Amniotic epithelial cell (primary cell): ENCODE results near the gene ARHGAP12.

Experiments used
- DNase-seq: peaks from one replicate; pipeline ENCODE4 v3.0.0-alpha.2; 2010; ENCODE audit warnings: low read depth

ARHGAP12 gene

DNA sequence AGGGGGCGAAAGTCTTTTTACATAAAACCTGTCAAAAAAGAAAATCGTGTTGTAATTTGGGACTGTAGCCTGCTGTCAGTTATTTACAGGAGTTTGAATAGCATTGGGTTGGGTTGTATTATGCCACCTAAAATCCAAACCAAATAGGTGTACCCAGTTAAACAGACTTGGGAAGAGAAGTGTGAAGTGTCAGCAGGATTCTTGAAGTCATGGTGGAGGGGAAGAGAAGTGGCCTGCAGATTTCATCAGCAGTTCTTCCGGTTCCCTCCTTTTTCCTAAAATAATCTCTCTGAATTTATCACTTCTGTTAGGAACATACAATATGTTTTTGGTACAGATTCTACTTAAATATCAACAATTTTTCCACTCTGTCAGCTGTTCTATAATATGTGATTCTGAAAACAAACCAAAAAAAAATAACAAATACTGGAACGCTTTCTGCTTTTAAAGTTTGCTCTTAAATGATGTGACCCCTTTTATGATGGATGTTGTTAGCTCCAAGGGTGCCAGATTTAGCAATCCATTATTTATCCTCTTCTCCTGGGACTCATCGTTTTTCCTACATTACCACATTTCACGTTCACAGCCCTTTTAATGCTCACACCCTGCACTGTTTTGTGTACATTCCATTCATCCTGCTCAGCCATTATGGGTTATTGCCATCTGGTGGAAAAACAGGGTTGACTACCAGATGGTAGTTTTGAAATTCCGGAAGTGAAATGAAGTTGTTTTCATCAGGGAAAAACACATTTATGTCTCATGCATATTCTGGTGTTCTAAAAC lies 18.7 kb upstream of the ARHGAP12 start:
- peak; percentile 95 for DNase-seq

DNA sequence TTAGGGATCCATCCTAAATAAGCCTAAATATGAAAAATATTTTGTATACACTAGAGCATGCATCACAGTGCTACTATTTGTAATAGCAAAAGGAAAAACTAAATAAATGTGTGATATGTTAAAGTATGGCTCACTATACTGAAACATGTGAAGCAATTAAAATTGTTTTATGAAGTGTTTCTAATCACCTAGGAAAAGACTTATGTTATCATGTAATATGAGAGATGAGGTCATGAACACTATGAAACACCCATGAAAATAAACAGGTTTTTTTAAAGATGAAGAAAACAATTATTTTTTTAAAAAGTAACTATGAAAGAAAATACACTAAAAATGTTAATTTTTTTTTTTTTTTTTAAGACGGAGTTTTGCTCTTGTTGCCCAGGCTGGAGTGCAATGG lies 16.8 kb upstream of the ARHGAP12 start:
- no peak for DNase-seq

DNA sequence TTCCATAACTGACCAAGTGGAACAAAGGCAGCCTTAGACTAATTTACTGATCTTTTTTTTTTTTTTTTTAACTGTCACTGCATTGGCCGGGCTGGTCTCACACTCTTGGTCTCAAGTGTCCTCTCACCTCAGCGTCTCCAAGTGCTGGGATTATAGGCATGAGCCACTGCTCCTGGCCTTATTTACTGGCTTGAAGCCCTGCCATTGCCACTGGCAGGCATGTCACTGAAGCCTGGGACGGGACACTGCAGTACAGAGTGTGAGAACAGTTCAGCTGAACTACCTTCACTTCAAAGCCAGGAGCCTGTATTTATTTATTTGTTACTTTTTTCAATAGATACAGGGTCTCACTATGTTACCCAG lies 15.4 kb upstream of the ARHGAP12 start:
- no peak for DNase-seq

DNA sequence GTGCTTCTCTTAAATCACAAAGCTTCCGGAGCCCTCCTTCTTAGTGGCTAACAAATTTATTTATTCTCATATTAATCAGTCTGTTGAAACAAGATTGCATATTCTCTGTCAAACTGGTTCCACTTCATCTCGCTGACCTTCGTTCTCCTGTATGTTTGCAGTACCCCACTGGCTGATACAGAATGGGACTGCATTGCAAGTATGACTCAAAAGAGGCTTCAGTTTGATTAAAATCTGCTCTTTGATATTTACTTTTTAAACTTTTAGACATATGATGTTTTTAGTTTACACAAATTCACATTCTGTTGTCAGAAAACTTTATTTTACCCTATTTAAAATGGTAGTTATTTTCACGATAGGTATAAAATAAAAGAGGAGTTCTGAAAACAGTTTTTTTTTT lies 14.3 kb upstream of the ARHGAP12 start:
- DNase-seq = no peak

DNA sequence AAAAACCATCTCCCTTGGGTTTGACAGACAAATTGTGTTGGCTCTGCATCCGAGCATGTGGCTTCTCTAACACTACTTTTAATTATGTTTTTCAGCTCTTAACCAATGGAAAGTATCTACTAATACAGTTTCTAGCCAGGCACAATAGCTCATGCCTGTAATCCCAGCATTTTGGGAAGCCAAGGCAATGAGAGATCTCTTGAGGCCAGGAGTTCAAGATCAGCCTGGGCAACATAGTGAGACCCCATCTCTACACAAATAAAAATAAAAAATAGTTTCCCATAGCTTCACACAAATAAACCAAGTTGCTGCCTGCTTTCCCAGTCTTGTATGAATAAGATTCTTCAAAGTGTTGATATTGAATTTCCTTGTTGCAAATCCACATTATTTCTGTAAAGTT lies 13.8 kb upstream of the ARHGAP12 start:
- no peak for DNase-seq

DNA sequence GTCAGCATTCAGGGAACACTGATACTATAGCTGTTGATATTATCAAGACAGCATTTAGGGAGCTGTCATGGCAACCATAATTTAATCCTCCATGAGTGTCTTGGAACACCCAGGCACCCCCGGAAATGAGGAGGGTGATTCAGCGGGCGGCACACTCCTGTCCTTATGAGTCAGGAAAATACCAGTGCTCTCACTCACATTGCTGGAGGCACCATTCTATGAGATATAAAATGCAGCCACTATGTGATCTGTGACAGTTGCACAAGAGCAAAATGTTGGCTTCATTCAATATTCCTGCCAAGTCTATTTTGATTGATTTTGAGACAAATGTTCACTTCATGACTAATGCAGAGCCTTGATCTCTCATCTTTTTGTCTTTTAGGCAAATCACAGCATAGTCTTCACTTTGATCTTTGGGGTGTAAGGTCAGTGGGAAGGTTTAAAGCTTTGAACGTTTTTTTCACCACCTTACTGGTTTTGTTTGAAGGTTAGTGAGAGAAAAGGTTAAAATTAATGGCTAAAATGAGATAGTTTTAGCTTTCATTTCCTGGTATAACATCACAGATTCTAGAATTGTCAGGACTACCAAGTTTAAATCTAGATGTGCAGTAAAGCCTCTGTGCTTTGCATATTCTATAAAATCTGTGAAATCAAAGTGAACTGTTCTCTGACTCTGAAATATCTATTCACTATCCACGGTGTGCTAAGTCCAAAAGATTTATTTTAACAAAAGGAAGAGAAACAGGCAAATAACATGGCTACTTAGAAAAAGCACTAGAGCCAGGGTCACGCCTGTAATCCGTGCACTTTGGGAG lies 12.4 kb upstream of the ARHGAP12 start:
- DNase-seq = peak; percentile 96

DNA sequence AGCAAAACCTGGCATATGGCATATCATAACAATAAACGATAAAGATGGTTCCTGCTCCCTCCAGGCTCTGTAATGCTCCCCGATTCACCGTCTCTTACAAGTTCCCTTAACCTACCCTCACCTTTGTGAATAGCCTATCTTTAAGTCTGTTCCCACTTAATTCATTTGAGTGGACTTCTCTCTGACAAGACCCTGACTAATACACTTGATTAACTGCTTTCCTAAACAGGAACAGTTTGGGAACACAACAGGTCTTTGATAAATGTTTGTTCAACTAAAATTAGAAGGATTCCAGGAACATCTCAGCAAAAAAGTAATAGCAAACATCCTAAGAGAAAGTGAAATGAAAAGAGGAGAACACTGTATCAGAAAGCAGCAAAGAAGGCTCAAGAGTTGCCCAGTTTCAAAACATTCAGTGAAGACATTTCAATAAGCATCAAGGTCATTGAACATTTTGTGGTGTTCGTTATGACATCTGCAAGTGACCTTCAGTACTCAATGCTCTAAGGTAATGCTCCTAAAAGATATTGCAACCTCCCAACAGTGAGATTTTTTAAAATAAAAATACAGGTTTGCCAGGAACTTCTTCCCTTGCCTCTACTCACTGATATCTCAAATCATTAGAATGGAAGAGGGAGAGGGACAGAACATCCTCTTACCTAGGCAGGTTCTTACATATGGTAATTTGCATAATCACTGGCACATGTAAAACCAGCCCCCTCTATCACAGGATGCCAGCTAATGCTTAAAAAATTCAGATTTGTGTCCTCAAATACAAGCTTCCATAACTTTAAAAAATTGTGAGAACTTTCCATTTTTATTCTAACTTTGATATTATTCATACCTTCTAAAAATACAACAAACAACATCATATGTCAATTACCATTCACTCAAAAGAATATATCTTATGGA lies 11.4 kb upstream of the ARHGAP12 start:
- peak; percentile 43 for DNase-seq

DNA sequence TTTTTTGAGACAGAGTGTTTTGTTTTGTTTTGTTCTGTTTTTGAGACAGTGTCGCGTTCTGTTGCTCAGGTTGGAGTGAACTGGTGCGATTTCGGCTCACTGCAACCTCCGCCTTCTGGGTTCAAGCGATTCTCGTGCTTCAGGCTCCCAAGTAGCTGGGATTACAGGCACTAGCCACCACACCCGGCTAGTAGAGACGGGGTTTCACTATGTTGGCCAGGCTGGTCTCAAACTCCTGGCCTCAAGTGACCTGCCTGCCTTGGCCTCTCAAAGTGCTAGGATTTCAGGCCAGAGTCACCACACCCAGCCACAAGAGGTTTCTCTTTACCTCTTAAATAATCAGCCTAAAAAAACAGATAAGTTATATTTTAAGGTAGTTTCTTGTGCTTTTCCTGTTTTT lies 8.7 kb upstream of the ARHGAP12 start:
- DNase-seq = no peak

DNA sequence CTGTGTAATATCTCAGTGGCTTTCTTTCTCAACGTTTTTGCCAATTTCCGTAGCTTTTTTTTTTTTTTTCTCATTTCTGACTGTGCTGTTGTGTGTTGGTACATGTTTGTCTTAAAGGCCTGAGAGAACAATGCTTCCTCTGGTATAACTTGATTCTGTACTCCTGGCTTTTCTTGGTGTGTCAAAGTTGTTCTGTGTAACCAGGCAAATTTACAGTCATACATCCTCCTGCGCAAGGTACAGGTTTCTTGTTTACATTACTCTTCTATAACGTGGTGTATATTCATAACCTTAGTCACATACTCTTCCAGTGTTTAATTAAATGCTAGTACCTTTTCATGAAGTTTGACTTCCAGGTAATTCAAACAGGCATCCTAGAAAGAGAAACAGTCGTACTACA lies 8.3 kb upstream of the ARHGAP12 start:
- DNase-seq = peak; percentile 39

DNA sequence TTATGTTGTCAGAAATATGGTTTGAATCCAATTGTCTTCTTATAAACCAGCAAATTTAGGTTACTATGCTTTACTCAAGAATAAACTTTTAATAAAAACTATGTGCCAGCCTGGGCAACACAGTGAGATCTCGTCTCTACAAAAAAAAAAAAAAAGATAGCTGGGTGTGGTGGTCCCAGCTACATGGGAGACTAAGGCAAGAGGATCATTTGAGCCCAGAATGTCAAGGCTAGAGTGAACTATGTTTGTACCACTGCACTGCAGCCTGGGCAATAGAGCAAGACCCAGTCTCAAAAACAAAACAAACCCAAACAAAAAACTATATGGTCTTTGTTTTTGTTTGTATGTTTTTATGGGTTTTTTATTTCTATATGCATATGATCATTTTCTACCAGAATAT lies 7.5 kb upstream of the ARHGAP12 start:
- no peak for DNase-seq

DNA sequence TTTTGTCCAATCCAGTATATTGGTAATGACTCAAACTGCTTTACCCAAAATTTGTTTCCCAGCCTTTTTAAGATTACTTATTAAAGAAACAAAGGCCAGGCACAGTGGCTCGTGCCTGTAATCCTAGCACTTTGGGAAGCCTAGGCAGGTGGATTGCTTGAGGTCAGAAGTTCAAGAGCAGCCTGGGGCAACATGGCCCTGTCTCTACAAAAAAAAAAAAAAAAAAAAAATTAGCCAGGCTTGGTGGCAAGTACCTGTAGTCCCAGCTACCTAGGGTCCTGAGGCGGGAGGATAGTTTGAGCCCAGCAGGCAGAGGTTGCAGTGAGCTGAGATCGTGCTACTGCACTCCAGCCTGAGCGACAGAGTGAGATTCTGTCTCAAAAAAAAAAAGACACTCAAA lies 7.0 kb upstream of the ARHGAP12 start:
- no peak for DNase-seq

DNA sequence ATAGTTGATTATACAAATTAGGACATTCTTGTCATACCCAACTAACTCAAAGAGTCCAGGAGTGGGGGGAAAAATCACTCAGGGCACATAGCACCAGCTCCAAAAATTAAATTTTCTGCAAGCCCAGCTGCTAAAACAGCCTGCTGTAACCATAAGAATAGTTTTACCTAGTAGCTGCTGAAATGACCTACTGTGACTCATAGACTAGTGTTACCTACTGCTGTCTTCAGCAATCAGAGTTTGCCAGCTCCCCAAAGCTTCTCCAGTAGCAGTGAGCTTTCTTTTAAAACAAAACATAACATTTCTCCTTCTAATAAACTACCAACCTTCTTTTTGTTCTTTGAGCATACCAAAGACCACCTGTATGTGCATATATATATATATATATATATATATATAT lies 4.2 kb upstream of the ARHGAP12 start:
- no peak for DNase-seq

DNA sequence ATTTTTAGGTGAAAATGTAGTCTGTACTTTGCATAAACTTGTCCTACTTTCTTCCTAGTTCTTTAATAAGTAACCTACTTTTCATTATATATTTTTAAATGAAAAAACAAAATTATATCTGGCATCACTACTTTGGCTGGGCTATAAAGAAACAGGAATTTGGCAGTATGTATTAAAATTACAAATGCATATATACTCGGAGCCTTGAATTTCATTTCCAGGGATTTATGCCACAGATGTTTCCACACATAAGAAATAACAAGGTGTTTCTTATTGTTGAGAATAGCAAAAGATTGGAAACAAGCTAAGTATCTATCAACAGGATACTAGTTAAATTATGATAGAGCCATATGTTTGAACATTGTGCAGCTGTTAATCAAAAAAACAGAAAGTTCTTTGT lies 2.2 kb upstream of the ARHGAP12 start:
- no peak for DNase-seq

DNA sequence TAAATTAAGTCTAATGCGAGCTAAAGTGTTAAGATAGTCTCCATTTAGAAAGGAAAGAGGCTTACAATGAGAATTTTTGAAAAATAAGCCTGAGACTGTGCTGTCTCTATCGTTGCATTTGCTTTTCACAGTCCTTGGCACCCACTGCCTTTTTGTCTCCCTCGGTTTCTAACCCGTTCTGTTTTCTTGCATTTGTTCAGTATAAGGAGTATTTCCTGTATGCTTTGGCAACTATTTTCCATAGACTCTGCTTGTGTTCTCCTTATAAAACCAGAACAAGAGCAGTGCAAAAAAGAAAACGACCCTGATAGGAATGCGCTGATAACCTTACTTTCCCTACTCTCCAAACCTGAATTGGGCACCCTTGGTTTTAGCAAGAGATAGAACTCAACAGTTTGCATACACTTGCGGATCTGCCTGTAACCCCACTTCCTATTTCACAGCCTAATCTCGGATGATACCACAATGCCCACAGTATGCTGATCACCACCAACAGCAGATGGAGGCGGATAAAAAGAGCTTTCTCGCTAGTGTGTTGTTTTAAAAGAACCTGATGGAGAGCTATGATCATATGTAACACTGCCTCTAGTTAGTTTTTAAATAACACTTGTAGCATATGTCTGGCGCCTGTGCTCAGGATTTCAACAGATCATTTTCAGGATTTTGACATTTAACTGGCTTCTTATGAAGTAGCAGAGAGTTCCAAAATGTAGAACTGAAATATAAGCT lies 1.6 kb upstream of the ARHGAP12 start:
- peak; percentile 43 for DNase-seq

DNA sequence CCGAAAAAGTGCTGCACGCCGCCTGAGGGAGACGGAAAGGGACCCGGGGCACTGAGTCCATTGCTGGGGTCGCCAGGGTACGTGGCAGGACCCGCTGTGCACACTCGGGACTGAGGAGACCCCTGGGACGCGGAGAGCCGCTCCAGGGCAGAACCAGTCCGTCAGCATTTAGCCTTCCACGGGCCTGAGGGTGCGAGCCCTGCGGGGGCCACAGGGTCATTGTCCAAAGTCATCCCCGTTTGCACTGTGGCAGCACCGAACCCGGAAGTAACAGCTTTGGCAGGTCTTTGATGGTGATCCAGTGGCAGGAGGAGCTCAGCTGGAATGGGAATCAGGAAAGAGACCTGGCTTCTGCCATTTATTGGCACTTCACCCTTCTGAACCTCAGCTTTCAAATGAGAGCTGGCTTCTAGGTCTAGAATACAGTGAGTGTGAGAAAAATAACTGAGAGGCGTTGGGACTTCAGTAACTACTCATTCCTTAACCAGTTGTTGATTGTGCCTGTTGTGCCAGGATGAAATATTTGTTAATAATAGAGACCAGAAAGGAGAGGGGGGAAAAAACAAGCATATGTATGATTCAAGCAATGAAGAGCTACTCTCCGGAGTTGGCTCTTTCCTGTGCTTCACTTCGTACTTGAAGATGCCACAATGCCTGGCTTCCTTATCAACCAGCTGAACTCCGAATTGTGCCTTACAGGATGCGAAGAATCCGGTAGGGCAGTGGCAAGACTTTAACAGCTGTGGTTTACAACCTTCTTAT lies 811 bp upstream of the ARHGAP12 start:
- DNase-seq = peak; percentile 35

DNA sequence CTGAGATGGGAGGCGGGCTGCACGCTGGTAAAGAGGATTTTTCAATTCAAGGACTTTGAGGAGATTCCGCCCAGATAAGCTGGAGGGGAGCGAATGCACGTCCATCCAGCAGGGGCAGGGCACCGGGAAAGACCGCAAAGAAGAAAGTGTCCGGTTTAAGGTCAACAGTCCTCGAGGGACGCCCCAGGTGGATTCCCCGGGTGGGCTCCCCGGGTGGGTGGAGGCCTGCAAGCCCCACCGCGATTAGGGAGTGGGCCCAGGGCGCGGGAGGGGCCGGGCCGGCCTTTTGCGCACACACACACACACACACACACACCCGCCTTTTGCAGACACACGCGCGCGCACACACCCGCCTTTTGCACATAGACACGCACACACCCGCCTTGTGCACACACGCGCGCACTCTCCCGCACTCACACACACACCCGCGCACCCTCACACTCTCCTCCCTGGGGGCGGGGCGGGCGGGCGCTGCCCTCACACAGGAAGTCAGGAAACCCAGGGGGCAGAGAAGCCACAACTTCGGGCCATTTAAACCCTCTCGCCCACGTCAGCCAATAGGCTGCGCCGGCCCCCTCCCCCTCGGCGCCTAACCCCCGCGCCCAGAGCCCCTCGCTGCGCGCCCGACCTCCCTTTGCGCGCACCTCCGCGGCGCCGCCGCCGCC lies 615 bp downstream of the ARHGAP12 start:
- DNase-seq = peak; percentile 47

DNA sequence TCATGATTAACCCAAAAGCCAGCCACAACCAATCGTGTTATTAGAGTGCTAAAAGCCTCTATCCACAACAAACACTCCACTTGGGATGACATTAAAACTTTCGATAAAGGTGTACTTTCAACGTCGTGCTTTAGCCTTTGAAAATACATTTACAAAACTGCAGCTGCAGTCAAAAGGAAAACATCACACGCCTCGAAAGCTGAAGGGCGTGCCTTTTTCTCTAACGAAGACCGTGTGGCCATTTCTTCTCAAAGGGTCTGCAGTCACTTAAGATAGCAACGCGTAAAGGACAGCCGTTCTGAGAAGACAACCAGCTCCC lies 1.1 kb downstream of the ARHGAP12 start:
- no peak for DNase-seq

DNA sequence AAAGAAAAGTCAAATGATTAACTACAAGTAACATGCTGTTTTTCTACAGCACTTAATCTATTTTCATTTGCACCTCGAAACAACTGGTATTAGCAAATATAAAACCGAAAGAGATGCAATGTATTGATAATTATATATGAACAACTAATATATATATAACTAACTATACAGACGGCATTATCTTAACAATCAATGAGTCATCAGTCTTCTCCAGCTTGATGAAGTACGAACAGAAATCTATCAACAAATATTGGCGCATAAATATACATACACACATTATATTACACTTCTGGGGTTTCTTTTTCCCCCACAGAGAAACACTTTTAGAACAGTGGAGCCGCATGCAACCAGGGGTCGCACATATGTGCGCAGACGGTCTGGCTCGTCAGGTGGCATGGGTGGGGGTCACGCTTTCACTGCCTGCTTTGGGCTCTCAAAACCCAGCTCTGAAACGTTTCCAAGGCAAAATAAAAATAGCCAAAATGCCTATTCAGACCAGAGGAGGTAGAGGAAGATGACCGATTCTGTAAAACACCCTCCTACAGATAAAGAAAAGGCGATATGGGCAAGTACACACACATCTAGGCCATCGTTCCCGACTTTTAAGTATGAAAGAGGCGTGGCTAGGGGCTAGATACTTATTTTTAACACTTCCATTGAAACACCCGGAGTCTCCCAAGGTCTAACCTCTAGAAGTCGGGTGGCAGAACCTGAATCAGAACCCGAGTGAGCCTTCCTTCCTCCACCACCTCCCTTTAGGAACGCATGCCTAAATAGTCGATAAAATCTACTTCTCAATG lies 1.7 kb downstream of the ARHGAP12 start:
- no peak for DNase-seq

DNA sequence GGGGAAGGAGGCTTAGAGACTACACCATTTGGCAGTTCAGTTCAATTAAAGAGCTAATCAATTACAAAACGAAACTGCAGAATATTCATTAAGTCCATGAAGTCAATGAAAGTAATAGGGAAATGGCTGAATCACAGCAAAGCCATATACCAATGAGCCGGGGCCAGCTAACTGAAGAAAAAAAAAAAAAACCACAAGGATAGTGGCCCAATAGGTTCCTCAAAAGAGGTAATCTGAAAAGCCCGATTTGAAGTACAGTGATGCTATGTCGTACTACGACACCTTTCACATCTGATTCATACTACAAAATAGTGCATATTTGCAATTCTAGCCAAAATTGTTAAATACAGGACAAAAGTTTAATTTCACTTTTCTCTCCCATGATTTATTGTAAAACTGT lies 2.5 kb downstream of the ARHGAP12 start:
- DNase-seq = no peak

DNA sequence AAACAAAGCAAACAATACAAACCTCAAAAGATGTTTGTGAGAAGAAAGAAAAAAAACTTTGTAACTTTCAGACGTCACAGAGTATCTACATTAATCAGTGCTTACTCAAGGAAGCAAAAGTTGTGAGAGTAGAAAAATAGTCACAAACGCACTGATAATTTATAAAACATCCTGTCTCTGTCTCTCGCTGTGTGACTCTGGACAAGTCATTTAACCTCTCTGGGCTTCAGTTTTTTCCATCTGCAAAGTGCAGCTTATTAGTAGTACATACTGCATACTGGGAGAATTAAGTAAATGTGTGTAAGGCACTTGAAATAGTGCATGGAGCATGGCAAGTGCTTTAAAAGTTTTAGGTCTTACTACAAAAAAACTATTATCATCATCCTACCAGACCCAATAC lies 3.8 kb downstream of the ARHGAP12 start:
- DNase-seq = no peak
